Astrocyte (in vitro differentiated cells and primary cell): ENCODE data around the gene APOBEC3G. TPM values are rescaled to one million over a fixed set of nuclear protein-coding genes. Genes with fewer than 3 reads are reported as not detected.

Source experiments
- DNase-seq: peaks from one replicate; pipeline ENCODE4 v3.0.0-alpha.2; 2010; ENCODE audit warnings: low read depth
- FAIRE-seq: peaks from 2 replicates; lab custom pipeline; 2011; peaks lifted over from hg19 to GRCh38; lab: Jason Lieb, UNC
- H2AFZ ChIP-seq: 2 replicates; pipeline ENCODE4 v1.6.0; 2012; ENCODE audit warnings: low read depth, low read length, inconsistent platforms
- H3K27ac ChIP-seq: 2 replicates; pipeline ENCODE4 v1.5.1; 2011; ENCODE audit warnings: low read depth, low read length, inconsistent platforms
- H3K27me3 ChIP-seq: 2 replicates; pipeline ENCODE4 v1.6.0; 2011; ENCODE audit warnings: low read length, inconsistent platforms; ENCODE audit not compliant: insufficient read depth
- H3K36me3 ChIP-seq: 2 replicates; pipeline ENCODE4 v1.5.1; 2011; ENCODE audit warnings: low read length, inconsistent platforms; ENCODE audit not compliant: insufficient read depth
- H3K4me1 ChIP-seq: 2 replicates; pipeline ENCODE4 v1.5.1; 2011; ENCODE audit warnings: low read length, inconsistent platforms; ENCODE audit not compliant: insufficient read depth
- H3K4me2 ChIP-seq: 2 replicates; pipeline ENCODE4 v1.6.0; 2012; ENCODE audit warnings: low read length, inconsistent platforms
- H3K4me3 ChIP-seq: 2 replicates; pipeline ENCODE4 v1.5.1; 2011; ENCODE audit warnings: low read depth, mild to moderate bottlenecking, low read length, inconsistent platforms; ENCODE audit not compliant: insufficient read depth
- H3K79me2 ChIP-seq: 2 replicates; pipeline ENCODE4 v1.6.0; 2012; ENCODE audit warnings: mild to moderate bottlenecking, low read length, inconsistent platforms; ENCODE audit not compliant: insufficient read depth
- H3K9ac ChIP-seq: 2 replicates; pipeline ENCODE4 v1.6.0; 2012; ENCODE audit warnings: mild to moderate bottlenecking, low read length, inconsistent platforms
- H3K9me3 ChIP-seq: 2 replicates; pipeline ENCODE4 v1.5.1; 2012; ENCODE audit warnings: low read depth, mild to moderate bottlenecking, low read length, inconsistent platforms; ENCODE audit not compliant: insufficient read depth
- H4K20me1 ChIP-seq: 2 replicates; pipeline ENCODE4 v1.6.0; 2012; ENCODE audit warnings: low read length, inconsistent platforms; ENCODE audit not compliant: insufficient read depth
- H3K27ac Mint-ChIP-seq: one replicate; pipeline ENCODE4 v1.8.0; 2021; ENCODE audit warnings: mild to moderate bottlenecking, mixed read lengths; ENCODE audit not compliant: unreplicated experiment
- H3K27me3 Mint-ChIP-seq: one replicate; pipeline ENCODE4 v1.8.0; 2021; ENCODE audit warnings: low read depth, mixed read lengths; ENCODE audit not compliant: unreplicated experiment
- H3K36me3 Mint-ChIP-seq: one replicate; pipeline ENCODE4 v1.8.0; 2021; ENCODE audit warnings: low read depth, mixed read lengths; ENCODE audit not compliant: unreplicated experiment
- H3K4me1 Mint-ChIP-seq: one replicate; pipeline ENCODE4 v1.8.0; 2021; ENCODE audit warnings: low read depth, mixed read lengths; ENCODE audit not compliant: unreplicated experiment
- H3K4me3 Mint-ChIP-seq: one replicate; pipeline ENCODE4 v1.8.0; 2021; ENCODE audit warnings: mild to moderate bottlenecking, moderate library complexity, mixed read lengths; ENCODE audit not compliant: unreplicated experiment
- H3K9me3 Mint-ChIP-seq: one replicate; pipeline ENCODE4 v1.8.0; 2021; ENCODE audit warnings: mild to moderate bottlenecking, mixed read lengths; ENCODE audit not compliant: unreplicated experiment
- CTCF ChIP-seq: IDR thresholded peaks from 2 replicates; pipeline ENCODE4 v1.5.1; 2011; ENCODE audit warnings: low read depth, mild to moderate bottlenecking, inconsistent platforms, low read length, moderate library complexity; ENCODE audit not compliant: insufficient read depth
- EZH2 ChIP-seq: IDR thresholded peaks from 2 replicates; pipeline ENCODE4 v1.6.1; 2012; ENCODE audit warnings: mild to moderate bottlenecking, low read length, inconsistent platforms; ENCODE audit not compliant: insufficient read depth
- total RNA-seq: library from RNA; stranded (reverse); gene quantifications from 2 replicates; pipeline ENCODE4 v1.2.1, GENCODE V29; 2021

APOBEC3G gene
- total RNA-seq, 1 donor from 2014 or later, result 2.4 TPM

GRCh38 chr22:39084666-39085065, 7.6 kb downstream of the APOBEC3G start:
- Mint-ChIP-seq H3K36me3 (no peaks in the 10 kb centered on the region), H3K27ac (no peak overlapping the region), H3K9me3 (no peaks in the 10 kb centered on the region), H3K27me3 (peaks cover 30% of the 10 kb centered on the region), H3K4me1 (peaks cover 2% of the 10 kb centered on the region), H3K4me3 (no peak overlapping the region)
- Histone ChIP-seq H3K4me2 (no peak overlapping the region), H3K27me3 (no peaks in the 10 kb centered on the region), H3K36me3 (no peaks in the 10 kb centered on the region), H3K9me3 (no peaks in the 10 kb centered on the region), H3K4me1 (no peaks in the 10 kb centered on the region), H3K27ac (no peak overlapping the region), H3K9ac (no peak overlapping the region), H3K4me3 (no peak overlapping the region), H2AFZ (no peak overlapping the region), H4K20me1 (no peaks in the 10 kb centered on the region), H3K79me2 (no peaks in the 10 kb centered on the region)
- no peak for DNase-seq
- TF ChIP-seq CTCF (no peak), EZH2 (no peak)
- FAIRE-seq, result no peak

- Histone ChIP-seq H4K20me1 (no peaks in the 10 kb centered on the region), H2AFZ (no peak overlapping the region), H3K4me3 (no peak overlapping the region), H3K27me3 (no peaks in the 10 kb centered on the region), H3K9me3 (no peaks in the 10 kb centered on the region), H3K36me3 (no peaks in the 10 kb centered on the region), H3K4me2 (no peak overlapping the region), H3K27ac (no peak overlapping the region), H3K4me1 (no peaks in the 10 kb centered on the region), H3K79me2 (no peaks in the 10 kb centered on the region), H3K9ac (no peak overlapping the region)
- no peak for DNase-seq
- FAIRE-seq, result no peak
- Mint-ChIP-seq H3K4me3 (no peak overlapping the region), H3K9me3 (no peaks in the 10 kb centered on the region), H3K27ac (no peak overlapping the region), H3K36me3 (peaks cover 2% of the 10 kb centered on the region), H3K27me3 (peaks cover 27% of the 10 kb centered on the region), H3K4me1 (peaks cover 3% of the 10 kb centered on the region)
- TF ChIP-seq CTCF, result no peak
- no peak for TF ChIP-seq EZH2
These were observed 10.0 kb downstream of the APOBEC3G start for GRCh38 chr22:39087098-39087497.

GRCh38 chr22:39087881-39088684, 11.0 kb downstream of the APOBEC3G start:
- H4K20me1 ChIP-seq, result no peaks in the 10 kb centered on the region
- DNase-seq (no peak), FAIRE-seq (no peak)
- H3K4me1 ChIP-seq, result no peaks in the 10 kb centered on the region
- H3K9me3 ChIP-seq, result no peaks in the 10 kb centered on the region
- no peaks in the 10 kb centered on the region for H3K79me2 ChIP-seq
- H3K27me3 ChIP-seq, result no peaks in the 10 kb centered on the region
- H3K27ac ChIP-seq, result no peak overlapping the region
- Mint-ChIP-seq H3K9me3 (no peaks in the 10 kb centered on the region), H3K27ac (no peak overlapping the region), H3K4me1 (peaks cover 3% of the 10 kb centered on the region), H3K27me3 (peaks cover 31% of the 10 kb centered on the region), H3K4me3 (no peak overlapping the region), H3K36me3 (peaks cover 3% of the 10 kb centered on the region)
- H3K4me2 ChIP-seq, result no peak overlapping the region
- H3K36me3 ChIP-seq, result no peaks in the 10 kb centered on the region
- no peak overlapping the region for H3K9ac ChIP-seq
- no peak overlapping the region for H2AFZ ChIP-seq
- no peak overlapping the region for H3K4me3 ChIP-seq
- TF ChIP-seq CTCF (no peak), EZH2 (no peak)
